ENCODE measurements around the gene ANXA4. TPM values are rescaled to one million over a fixed set of nuclear protein-coding genes. Genes with fewer than 3 reads are reported as not detected.

Gene ANXA4
- total and polyA plus RNA-seq, 7 donors = 33.3 to 183 (median 55.8) TPM

DNA sequence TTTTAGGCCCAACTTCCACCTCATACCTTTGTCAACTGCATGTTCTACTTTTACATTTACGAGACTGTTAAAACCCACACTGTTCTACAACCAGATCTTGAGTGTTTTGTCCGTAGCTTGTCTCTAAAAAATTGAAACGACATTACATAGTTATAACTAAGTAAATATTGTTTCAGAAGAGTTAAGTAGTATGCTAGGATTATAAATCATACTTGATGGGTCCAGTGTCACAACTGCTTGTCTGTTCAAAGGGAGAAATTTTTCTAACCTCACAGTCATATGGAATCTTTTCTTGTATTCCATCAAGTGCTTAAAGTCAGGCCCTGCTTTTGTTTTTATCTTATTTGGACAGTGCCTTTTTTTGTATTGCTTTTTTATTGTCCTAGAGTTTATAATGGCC is 91.8 kb downstream of the ANXA4 start:
- TF ChIP-seq, protein P1, sequence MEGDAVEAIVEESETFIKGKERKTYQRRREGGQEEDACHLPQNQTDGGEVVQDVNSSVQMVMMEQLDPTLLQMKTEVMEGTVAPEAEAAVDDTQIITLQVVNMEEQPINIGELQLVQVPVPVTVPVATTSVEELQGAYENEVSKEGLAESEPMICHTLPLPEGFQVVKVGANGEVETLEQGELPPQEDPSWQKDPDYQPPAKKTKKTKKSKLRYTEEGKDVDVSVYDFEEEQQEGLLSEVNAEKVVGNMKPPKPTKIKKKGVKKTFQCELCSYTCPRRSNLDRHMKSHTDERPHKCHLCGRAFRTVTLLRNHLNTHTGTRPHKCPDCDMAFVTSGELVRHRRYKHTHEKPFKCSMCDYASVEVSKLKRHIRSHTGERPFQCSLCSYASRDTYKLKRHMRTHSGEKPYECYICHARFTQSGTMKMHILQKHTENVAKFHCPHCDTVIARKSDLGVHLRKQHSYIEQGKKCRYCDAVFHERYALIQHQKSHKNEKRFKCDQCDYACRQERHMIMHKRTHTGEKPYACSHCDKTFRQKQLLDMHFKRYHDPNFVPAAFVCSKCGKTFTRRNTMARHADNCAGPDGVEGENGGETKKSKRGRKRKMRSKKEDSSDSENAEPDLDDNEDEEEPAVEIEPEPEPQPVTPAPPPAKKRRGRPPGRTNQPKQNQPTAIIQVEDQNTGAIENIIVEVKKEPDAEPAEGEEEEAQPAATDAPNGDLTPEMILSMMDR (IDR thresholded peaks at IDR 0.05) = no peak
- TF ChIP-seq EP300 (IDR thresholded peaks at IDR 0.05) = no peak
- no peak for TF ChIP-seq POLR2AphosphoS5 (IDR thresholded peaks at IDR 0.05)
- no peak for TF ChIP-seq POLR2A (IDR thresholded peaks at IDR 0.05)
- Histone ChIP-seq H3K9me3 (no peaks in the 10 kb centered on the region), H3K36me3 (peaks cover 0 to 5% (median 0%) of the 10 kb centered on the region in 4 donors), H3K27me3 (no peaks in the 10 kb centered on the region), H3K4me3 (no peak overlapping the region), H3K27ac (no peak overlapping the region), H3K4me1 (peaks cover 0 to 26% (median 21%) of the 10 kb centered on the region in 4 donors)
- 46 to 74% methylated on average over 3 of the region's 3 CpGs for WGBS, 2 donors
- intact Hi-C loops (cut with DNase I) = no loop called here
- no peak for DNase-seq

DNA sequence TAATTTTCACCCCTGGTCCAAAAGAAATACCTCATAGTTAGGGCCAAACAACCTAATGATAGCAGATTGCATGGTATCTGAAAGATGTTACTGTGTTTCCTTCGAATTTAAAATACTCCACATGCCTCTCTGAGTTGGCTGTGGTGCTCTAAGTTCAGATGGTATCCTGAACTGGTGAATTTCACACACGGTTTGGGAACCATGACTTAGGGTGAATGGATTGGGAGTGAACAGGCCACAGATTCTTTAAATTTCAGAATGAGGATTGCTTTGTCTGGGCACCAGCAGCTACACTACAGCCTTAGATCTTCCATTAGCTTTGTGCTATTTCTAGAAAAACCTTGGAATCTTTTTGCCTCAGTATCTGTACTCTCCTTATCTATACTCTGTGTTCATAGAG is 93.7 kb downstream of the ANXA4 start:
- intact Hi-C loops (cut with DNase I) = no loop called here
- Histone ChIP-seq H3K36me3 (peaks cover 0 to 18% (median 0%) of the 10 kb centered on the region in 4 donors), H3K9me3 (no peaks in the 10 kb centered on the region), H3K4me1 (peaks cover 0 to 19% (median 14%) of the 10 kb centered on the region in 4 donors), H3K4me3 (no peak overlapping the region), H3K27ac (no peak overlapping the region), H3K27me3 (no peaks in the 10 kb centered on the region)
- no peak for DNase-seq
- TF ChIP-seq POLR2A (IDR thresholded peaks at IDR 0.05) = no peak
- TF ChIP-seq POLR2AphosphoS5 (IDR thresholded peaks at IDR 0.05) = no peak
- TF ChIP-seq, protein P1 (IDR thresholded peaks at IDR 0.05) = no peak
- no peak for TF ChIP-seq EP300 (IDR thresholded peaks at IDR 0.05)
- 85 to 95% methylated on average over 2 of the region's 2 CpGs for WGBS, 2 donors

DNA sequence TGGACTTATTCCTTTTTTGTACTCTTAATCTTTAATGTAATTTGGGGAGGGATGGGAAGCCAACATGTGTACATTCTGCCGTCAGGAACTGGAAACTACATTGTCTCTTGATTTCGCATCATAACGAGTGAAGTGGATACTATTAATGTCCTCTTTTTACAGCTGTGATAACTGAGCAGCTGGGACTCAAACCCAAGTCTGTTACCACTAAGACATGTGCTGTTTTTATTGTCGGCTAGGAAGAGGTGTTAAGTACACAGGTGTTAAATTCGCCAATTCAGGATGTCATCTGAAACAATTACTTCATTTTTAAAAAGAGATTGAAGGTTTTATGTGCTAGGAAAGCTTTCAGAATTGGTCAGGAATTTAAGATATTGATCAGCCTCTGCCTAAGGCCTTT is 94.4 kb downstream of the ANXA4 start:
- peaks cover 0 to 25% (median 0%) of the 10 kb centered on the region in 4 donors for H3K36me3 ChIP-seq
- H3K27ac ChIP-seq = no peak overlapping the region
- peaks cover 0 to 13% (median 8%) of the 10 kb centered on the region in 4 donors for H3K4me1 ChIP-seq
- H3K9me3 ChIP-seq = no peaks in the 10 kb centered on the region
- DNase-seq = no peak
- intact Hi-C loops (cut with DNase I) = no loop called here
- WGBS, 2 donors = 45 to 64% methylated on average over 5 of the region's 5 CpGs
- TF ChIP-seq EP300 (IDR thresholded peaks at IDR 0.05) (no peak), POLR2AphosphoS5 (IDR thresholded peaks at IDR 0.05) (no peak), POLR2A (IDR thresholded peaks at IDR 0.05) (no peak)
- TF ChIP-seq, protein P1 (IDR thresholded peaks at IDR 0.05) = no peak
- no peaks in the 10 kb centered on the region for H3K27me3 ChIP-seq
- H3K4me3 ChIP-seq = no peak overlapping the region

DNA sequence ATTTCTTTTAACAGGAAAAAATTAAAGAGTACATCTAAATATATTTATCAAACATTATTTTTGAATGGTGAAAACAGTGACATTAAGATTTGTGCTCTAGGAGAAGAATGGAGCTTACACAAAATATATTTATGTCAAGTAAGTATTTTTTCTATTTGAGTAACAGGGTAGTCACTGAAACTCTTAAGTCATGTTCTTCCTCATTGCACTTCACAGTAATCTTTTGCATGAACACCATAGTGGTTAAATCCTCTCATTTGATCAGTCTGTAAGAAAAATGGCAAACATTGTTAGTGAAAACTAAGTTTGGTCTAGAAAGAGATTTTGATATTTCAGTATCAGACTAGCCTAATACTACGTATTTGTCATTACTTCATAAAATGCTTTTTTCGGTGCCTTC is 95.6 kb downstream of the ANXA4 start:
- 97% methylated on average over 2 of the region's 2 CpGs for WGBS, 2 donors
- no peaks in the 10 kb centered on the region for H3K27me3 ChIP-seq
- H3K9me3 ChIP-seq = no peaks in the 10 kb centered on the region
- no peak for DNase-seq
- intact Hi-C loops (cut with DNase I) = no loop called here
- no peak overlapping the region for H3K4me3 ChIP-seq
- no peak for TF ChIP-seq POLR2AphosphoS5 (IDR thresholded peaks at IDR 0.05)
- TF ChIP-seq, protein P1 (IDR thresholded peaks at IDR 0.05) = no peak
- TF ChIP-seq POLR2A (IDR thresholded peaks at IDR 0.05) = no peak
- no peak for TF ChIP-seq EP300 (IDR thresholded peaks at IDR 0.05)
- peaks cover 0 to 30% (median 0%) of the 10 kb centered on the region in 4 donors for H3K36me3 ChIP-seq
- H3K27ac ChIP-seq = no peak overlapping the region
- H3K4me1 ChIP-seq = peaks cover 0 to under 1% (median 0%) of the 10 kb centered on the region in 4 donors

DNA sequence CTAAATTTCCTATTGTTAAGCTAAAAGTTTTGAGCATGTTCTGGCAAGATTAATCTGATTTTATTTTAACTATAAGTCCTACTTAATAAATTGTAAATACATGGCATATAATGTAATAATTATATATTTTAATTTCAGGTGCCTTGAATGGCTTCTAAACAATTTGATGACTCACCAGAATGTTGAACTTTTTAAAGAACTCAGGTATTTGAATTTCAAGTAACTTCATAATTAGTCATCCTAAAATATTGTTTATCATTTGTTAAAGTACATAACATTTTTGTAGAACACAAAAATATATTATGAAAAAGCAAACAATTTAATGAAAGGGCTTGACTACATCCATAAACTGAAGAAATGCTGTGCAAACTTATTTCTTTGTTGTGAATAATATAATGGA is 102.1 kb downstream of the ANXA4 start:
- Histone ChIP-seq H3K4me3 (no peak overlapping the region), H3K4me1 (no peaks in the 10 kb centered on the region), H3K9me3 (no peaks in the 10 kb centered on the region), H3K27ac (no peak overlapping the region), H3K36me3 (peaks cover 5 to 74% (median 7%) of the 10 kb centered on the region in 4 donors), H3K27me3 (no peaks in the 10 kb centered on the region)
- DNase-seq = no peak
- TF ChIP-seq POLR2A (IDR thresholded peaks at IDR 0.05) (no peak), EP300 (IDR thresholded peaks at IDR 0.05) (no peak), POLR2AphosphoS5 (IDR thresholded peaks at IDR 0.05) (no peak)
- TF ChIP-seq, protein P1 (IDR thresholded peaks at IDR 0.05) = no peak
- intact Hi-C loops (cut with DNase I) = no loop called here

Measured in sigmoid colon (tissue), 7 donors.